CD14-positive monocyte (primary cell): Measurements from ENCODE around the gene SLIT3. TPM values are rescaled to one million over a fixed set of nuclear protein-coding genes. Genes with fewer than 3 reads are reported as not detected.

Experiments
- DNase-seq, 3 donors: peaks; one replicate each; pipeline ENCODE4 v3.0.0-alpha.2; 2011 to 2022
- H2AFZ ChIP-seq: 2 replicates; pipeline ENCODE4 v1.6.0; 2012; ENCODE audit warnings: mild to moderate bottlenecking, low read depth, low read length, inconsistent platforms; ENCODE audit not compliant: insufficient read depth, poor library complexity, severe bottlenecking
- H3K27ac ChIP-seq, 2 donors: 1 replicate in 1 of 2; 2 replicates in 1 of 2; pipeline ENCODE4 v1.5.1; 2012 to 2013; ENCODE audit warnings: low read length in 2 of 2, control low read depth in 1 of 2, inconsistent platforms in 1 of 2, low read depth in 1 of 2, mild to moderate bottlenecking in 1 of 2
- H3K27me3 ChIP-seq, 2 donors: one replicate each; pipeline versions ENCODE4 v1.6.0 to v1.6.1; 2011 to 2013; ENCODE audit warnings: low read length in 2 of 2; ENCODE audit not compliant: control insufficient read depth in 2 of 2, insufficient read depth in 2 of 2
- H3K36me3 ChIP-seq, 2 donors: replicated peaks in 1 of 2; 1 replicate in 1 of 2; 2 replicates in 1 of 2; pipeline versions ENCODE4 v1.5.1 to v1.6.1; 2012 to 2013; ENCODE audit warnings: low read length in 2 of 2, control low read depth in 1 of 2, inconsistent platforms in 1 of 2, mild to moderate bottlenecking in 1 of 2; ENCODE audit not compliant: insufficient read depth in 2 of 2, control insufficient read depth in 1 of 2
- H3K4me1 ChIP-seq, 2 donors: 1 replicate in 1 of 2; 2 replicates in 1 of 2; pipeline versions ENCODE4 v1.5.1 to v1.6.1; 2012 to 2013; ENCODE audit warnings: low read length in 2 of 2, control low read depth in 1 of 2, inconsistent platforms in 1 of 2, mild to moderate bottlenecking in 1 of 2, moderate library complexity in 1 of 2; ENCODE audit not compliant: insufficient read depth in 2 of 2, control insufficient read depth in 1 of 2
- H3K4me2 ChIP-seq: replicated peaks from 2 replicates; pipeline ENCODE3; 2012; ENCODE audit warnings: low read length, moderate library complexity, mild to moderate bottlenecking; ENCODE audit not compliant: poor library complexity, severe bottlenecking; ENCODE audit errors: extremely low read depth
- H3K4me3 ChIP-seq, 3 experiments: fragments of 200-600 bp in 1 of 3; sonication (generic) in 1 of 3; replicated peaks in 1 of 3; 1 replicate in 2 of 3; 2 replicates in 1 of 3; pipeline ENCODE4 v1.5.1; 2011 to 2013; ENCODE audit warnings: low read length in 3 of 3, mild to moderate bottlenecking in 3 of 3, control low read depth in 2 of 3, low read depth in 2 of 3, inconsistent platforms in 1 of 3, moderate library complexity in 1 of 3
- H3K79me2 ChIP-seq: 2 replicates; pipeline ENCODE4 v1.6.0; 2012; ENCODE audit warnings: mild to moderate bottlenecking, control low read depth, inconsistent platforms, low read length, moderate library complexity; ENCODE audit not compliant: insufficient read depth
- H3K9ac ChIP-seq: 2 replicates; pipeline ENCODE4 v1.6.0; 2017; ENCODE audit warnings: low read length, mild to moderate bottlenecking; ENCODE audit not compliant: insufficient read depth, poor library complexity, severe bottlenecking
- H3K9me3 ChIP-seq, 2 donors: replicated peaks in 1 of 2; 1 replicate in 1 of 2; 2 replicates in 1 of 2; pipeline versions ENCODE4 v1.5.1 to v1.6.1; 2012 to 2013; ENCODE audit warnings: low read length in 2 of 2, control low read depth in 1 of 2; ENCODE audit not compliant: control insufficient read depth in 1 of 2, insufficient read depth in 1 of 2
- H4K20me1 ChIP-seq: 2 replicates; pipeline ENCODE4 v1.6.0; 2012; ENCODE audit warnings: mild to moderate bottlenecking, low read length, control low read depth, moderate library complexity; ENCODE audit not compliant: insufficient read depth
- H3K27ac Mint-ChIP-seq, 7 donors: one replicate each; pipeline ENCODE4 v1.8.0; 2020; ENCODE audit warnings: mild to moderate bottlenecking in 7 of 7, mixed read lengths in 7 of 7, moderate library complexity in 6 of 7, inconsistent platforms in 2 of 7
- H3K27me3 Mint-ChIP-seq, 3 donors: one replicate each; pipeline ENCODE4 v1.8.0; 2021 to 2022; ENCODE audit warnings: low read depth in 3 of 3, mild to moderate bottlenecking in 3 of 3, mixed read lengths in 3 of 3, moderate library complexity in 3 of 3, inconsistent platforms in 1 of 3
- H3K36me3 Mint-ChIP-seq, 2 donors: one replicate each; pipeline ENCODE4 v1.8.0; 2020; ENCODE audit warnings: mixed read lengths in 2 of 2, inconsistent platforms in 1 of 2, mild to moderate bottlenecking in 1 of 2
- H3K4me1 Mint-ChIP-seq: one replicate; pipeline ENCODE4 v1.8.0; 2020; ENCODE audit warnings: mild to moderate bottlenecking, mixed read lengths
- H3K4me3 Mint-ChIP-seq, 2 donors: one replicate each; pipeline ENCODE4 v1.8.0; 2020; ENCODE audit warnings: mild to moderate bottlenecking in 2 of 2, mixed read lengths in 2 of 2, moderate library complexity in 1 of 2
- H3K9me3 Mint-ChIP-seq, 7 donors: one replicate each; pipeline ENCODE4 v1.8.0; 2020 to 2022; ENCODE audit warnings: mixed read lengths in 7 of 7, mild to moderate bottlenecking in 6 of 7, moderate library complexity in 6 of 7, inconsistent platforms in 2 of 7
- CTCF ChIP-seq: fragments of 200-600 bp; IDR thresholded peaks from one replicate; pipeline ENCODE4 v1.8.0; 2022; ENCODE audit warnings: antibody characterized with exemption, mild to moderate bottlenecking
- WGBS: methylation state at CpG from one replicate; pipeline ENCODE4 v1.1.5; 2013; ENCODE audit warnings: missing lambda C conversion rate; ENCODE audit not compliant: insufficient coverage; 5-methylcytosine and 5-hydroxymethylcytosine counted together
- intact Hi-C, 2 donors: fragments of 100-400 bp; cut with micrococcal nuclease; formaldehyde crosslinking; loops; one replicate each; pipeline versions ENCODE4 v1.15.0 to v1.15.1; 2023
- polyA plus RNA-seq, 3 donors: library from polyadenylated mRNA; depleted of rRNA in 1 of 3; unstranded in 2 of 3; stranded (reverse) in 1 of 3; fragments of 300-500 nt in 2 of 3; fragments of >200 nt in 1 of 3; fragmentation: Illumina TruSeq in 2 of 3; gene quantifications; 1 replicate in 2 of 3; 2 replicates in 1 of 3; pipeline ENCODE4 v1.2.3, GENCODE V29; 2012 to 2021

Gene SLIT3
- polyA plus RNA-seq, 3 donors = not detected

GRCh38 chr5:168755548-168756093 lies 545.3 kb downstream of the SLIT3 start:
- H3K9me3 ChIP-seq = no peaks in the 10 kb centered on the region
- H3K27ac Mint-ChIP-seq = no peak overlapping the region
- no peak overlapping the region for H3K9ac ChIP-seq
- H3K36me3 ChIP-seq = no peaks in the 10 kb centered on the region
- H3K4me1 ChIP-seq = no peaks in the 10 kb centered on the region
- no peak overlapping the region for H3K4me3 ChIP-seq
- no peak overlapping the region for H3K4me2 ChIP-seq
- intact Hi-C loops = no loop called here
- no peak overlapping the region for H2AFZ ChIP-seq
- H3K36me3 Mint-ChIP-seq = no peaks in the 10 kb centered on the region
- H3K27me3 ChIP-seq = no peaks in the 10 kb centered on the region
- no peak overlapping the region for H3K27ac ChIP-seq
- peaks cover 0 to 2% (median 0%) of the 10 kb centered on the region in 7 donors for H3K9me3 Mint-ChIP-seq
- WGBS = 87% methylated on average over 6 of the region's 7 CpGs
- H4K20me1 ChIP-seq = no peaks in the 10 kb centered on the region
- no peak for TF ChIP-seq CTCF
- H3K79me2 ChIP-seq = no peaks in the 10 kb centered on the region
- H3K4me1 Mint-ChIP-seq = no peaks in the 10 kb centered on the region
- no peak for DNase-seq
- peaks cover 1 to 9% (median 7%) of the 10 kb centered on the region in 3 donors for H3K27me3 Mint-ChIP-seq
- no peak overlapping the region for H3K4me3 Mint-ChIP-seq

DNA sequence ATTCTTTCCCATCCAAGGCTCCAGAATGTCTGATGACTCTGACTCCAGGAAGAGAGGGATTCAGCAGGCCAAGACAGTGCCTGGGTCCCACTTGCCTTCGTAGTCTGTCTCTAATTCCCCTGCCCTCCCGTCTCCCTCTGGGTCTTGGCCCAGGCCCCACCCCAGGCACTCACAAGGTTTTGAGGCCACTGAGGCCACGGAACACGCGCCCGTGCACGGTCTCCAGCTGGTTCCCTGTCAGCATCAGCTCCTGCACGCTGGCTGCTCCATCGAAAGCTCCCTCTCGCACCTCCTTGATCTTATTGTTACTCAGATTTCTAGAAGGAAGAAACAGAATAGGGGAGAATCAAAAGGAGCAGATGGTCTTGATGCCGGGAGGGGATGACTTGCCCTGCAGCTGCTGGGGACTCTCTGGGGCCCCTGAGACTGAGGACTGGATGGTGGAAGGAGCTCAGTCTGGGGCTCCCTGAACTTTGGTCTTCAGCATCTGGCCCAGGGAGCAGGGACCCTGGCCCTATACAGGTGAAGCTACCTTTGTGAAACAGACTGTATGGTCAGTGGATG lies 547.2 kb downstream of the SLIT3 start:
- H3K4me1 Mint-ChIP-seq = no peaks in the 10 kb centered on the region
- H3K9me3 ChIP-seq = no peaks in the 10 kb centered on the region
- H3K36me3 ChIP-seq = no peaks in the 10 kb centered on the region
- H3K4me3 Mint-ChIP-seq = no peak overlapping the region
- H3K4me1 ChIP-seq = no peaks in the 10 kb centered on the region
- DNase-seq = no peak
- H3K9ac ChIP-seq = no peak overlapping the region
- WGBS = 91% methylated on average over 8 of the region's 11 CpGs
- H3K4me3 ChIP-seq = no peak overlapping the region
- peaks cover 1 to 9% (median 7%) of the 10 kb centered on the region in 3 donors for H3K27me3 Mint-ChIP-seq
- no peak overlapping the region for H3K4me2 ChIP-seq
- TF ChIP-seq CTCF = no peak
- intact Hi-C loops = no loop called here
- H3K79me2 ChIP-seq = no peaks in the 10 kb centered on the region
- H2AFZ ChIP-seq = no peak overlapping the region
- peaks cover 0 to 2% (median 0%) of the 10 kb centered on the region in 7 donors for H3K9me3 Mint-ChIP-seq
- no peaks in the 10 kb centered on the region for H3K27me3 ChIP-seq
- H3K36me3 Mint-ChIP-seq = no peaks in the 10 kb centered on the region
- H3K27ac ChIP-seq = no peak overlapping the region
- no peaks in the 10 kb centered on the region for H4K20me1 ChIP-seq
- no peak overlapping the region for H3K27ac Mint-ChIP-seq
